H1 (cell line): ENCODE data around the gene ZNF777. TPM values are rescaled to one million over a fixed set of nuclear protein-coding genes. Genes with fewer than 3 reads are reported as not detected.

Experiments used
- CBX8 ChIP-seq: fragments of 300-800, 300-1000 bp; sonication (generic); IDR thresholded peaks from 2 replicates; pipeline ENCODE4 v1.7.1; 2016; ENCODE audit warnings: low read depth, low read length, borderline replicate concordance
- FOSL1 ChIP-seq: IDR thresholded peaks from 2 replicates; pipeline ENCODE4 v1.6.1; 2011; ENCODE audit warnings: mild to moderate bottlenecking, low read depth, low read length, moderate library complexity; ENCODE audit not compliant: insufficient read depth
- RNF2 ChIP-seq: fragments of 200-900, 300-1000 bp; sonication (generic); IDR thresholded peaks from 2 replicates; pipeline ENCODE4 v1.7.1; 2016; ENCODE audit warnings: borderline replicate concordance, low read depth, mild to moderate bottlenecking, antibody characterized with exemption, low read length; ENCODE audit not compliant: poor library complexity, severe bottlenecking; ENCODE audit errors: missing control alignments
- TEAD4 ChIP-seq: IDR thresholded peaks from 2 replicates; pipeline ENCODE4 v1.6.1; 2012; ENCODE audit warnings: low read depth, low read length, inconsistent platforms, mixed read lengths
- polyA plus RNA-seq, 7 experiments: library from polyadenylated mRNA; depleted of rRNA in 3 of 7; stranded (reverse) in 5 of 7; unstranded in 2 of 7; fragments of >200 nt in 5 of 7; fragments of 200-250 nt in 2 of 7; gene quantifications; 1 replicate in 5 of 7; 2 replicates in 1 of 7; 4 replicates in 1 of 7; pipeline versions ENCODE4 v1.2.1 to v1.2.3, GENCODE V29; 2011 to 2013; ENCODE audit warnings: missing spikeins in 2 of 7, mixed read lengths in 2 of 7
- total RNA-seq: library from RNA; stranded (reverse); fragmentation: NEBNext Ultra II Directional; extraction: Animal tissue kit (Norgen Biotek cat#: 25700); gene quantifications from 2 replicates; pipeline ENCODE4 v1.2.1, GENCODE V29; 2021
- TF ChIP-seq, protein P1 (sequence below): fragments of 300-600 bp; sonication (generic); IDR thresholded peaks from 2 replicates; pipeline ENCODE4 v1.7.1; 2012; ENCODE audit warnings: low read length, moderate library complexity, mild to moderate bottlenecking, inconsistent platforms; ENCODE audit not compliant: insufficient replicate concordance

ZNF777 gene
- total and polyA plus RNA-seq, 2 of the 8 experiments (the other 6 are each of a cell fraction or from before 2014, with no cell fraction given), result 8.0 to 10.1 TPM

DNA sequence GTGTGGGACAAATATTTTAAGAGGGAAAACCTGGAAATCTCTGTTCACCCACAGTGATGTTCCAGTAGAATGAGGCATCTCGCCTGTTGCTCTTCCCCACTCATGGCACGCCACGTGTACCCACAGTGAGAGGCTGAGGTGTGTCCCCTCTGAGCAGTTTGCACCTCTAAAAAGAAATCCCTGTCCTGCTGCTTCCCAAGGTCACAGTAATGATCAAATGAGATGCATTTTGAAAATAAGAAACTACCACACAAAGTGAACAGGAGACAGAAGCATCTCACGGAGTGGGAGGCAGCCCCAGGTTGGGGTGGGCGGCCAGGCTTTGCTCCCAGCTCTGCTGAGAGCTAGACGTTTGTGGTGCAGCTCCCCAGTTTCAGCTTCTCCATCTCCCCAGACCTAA lies 12.4 kb upstream of the ZNF777 start (continued):
- TF ChIP-seq TEAD4 (no peak), FOSL1 (no peak), RNF2 (no peak), CBX8 (no peak)
- TF ChIP-seq, protein P1, sequence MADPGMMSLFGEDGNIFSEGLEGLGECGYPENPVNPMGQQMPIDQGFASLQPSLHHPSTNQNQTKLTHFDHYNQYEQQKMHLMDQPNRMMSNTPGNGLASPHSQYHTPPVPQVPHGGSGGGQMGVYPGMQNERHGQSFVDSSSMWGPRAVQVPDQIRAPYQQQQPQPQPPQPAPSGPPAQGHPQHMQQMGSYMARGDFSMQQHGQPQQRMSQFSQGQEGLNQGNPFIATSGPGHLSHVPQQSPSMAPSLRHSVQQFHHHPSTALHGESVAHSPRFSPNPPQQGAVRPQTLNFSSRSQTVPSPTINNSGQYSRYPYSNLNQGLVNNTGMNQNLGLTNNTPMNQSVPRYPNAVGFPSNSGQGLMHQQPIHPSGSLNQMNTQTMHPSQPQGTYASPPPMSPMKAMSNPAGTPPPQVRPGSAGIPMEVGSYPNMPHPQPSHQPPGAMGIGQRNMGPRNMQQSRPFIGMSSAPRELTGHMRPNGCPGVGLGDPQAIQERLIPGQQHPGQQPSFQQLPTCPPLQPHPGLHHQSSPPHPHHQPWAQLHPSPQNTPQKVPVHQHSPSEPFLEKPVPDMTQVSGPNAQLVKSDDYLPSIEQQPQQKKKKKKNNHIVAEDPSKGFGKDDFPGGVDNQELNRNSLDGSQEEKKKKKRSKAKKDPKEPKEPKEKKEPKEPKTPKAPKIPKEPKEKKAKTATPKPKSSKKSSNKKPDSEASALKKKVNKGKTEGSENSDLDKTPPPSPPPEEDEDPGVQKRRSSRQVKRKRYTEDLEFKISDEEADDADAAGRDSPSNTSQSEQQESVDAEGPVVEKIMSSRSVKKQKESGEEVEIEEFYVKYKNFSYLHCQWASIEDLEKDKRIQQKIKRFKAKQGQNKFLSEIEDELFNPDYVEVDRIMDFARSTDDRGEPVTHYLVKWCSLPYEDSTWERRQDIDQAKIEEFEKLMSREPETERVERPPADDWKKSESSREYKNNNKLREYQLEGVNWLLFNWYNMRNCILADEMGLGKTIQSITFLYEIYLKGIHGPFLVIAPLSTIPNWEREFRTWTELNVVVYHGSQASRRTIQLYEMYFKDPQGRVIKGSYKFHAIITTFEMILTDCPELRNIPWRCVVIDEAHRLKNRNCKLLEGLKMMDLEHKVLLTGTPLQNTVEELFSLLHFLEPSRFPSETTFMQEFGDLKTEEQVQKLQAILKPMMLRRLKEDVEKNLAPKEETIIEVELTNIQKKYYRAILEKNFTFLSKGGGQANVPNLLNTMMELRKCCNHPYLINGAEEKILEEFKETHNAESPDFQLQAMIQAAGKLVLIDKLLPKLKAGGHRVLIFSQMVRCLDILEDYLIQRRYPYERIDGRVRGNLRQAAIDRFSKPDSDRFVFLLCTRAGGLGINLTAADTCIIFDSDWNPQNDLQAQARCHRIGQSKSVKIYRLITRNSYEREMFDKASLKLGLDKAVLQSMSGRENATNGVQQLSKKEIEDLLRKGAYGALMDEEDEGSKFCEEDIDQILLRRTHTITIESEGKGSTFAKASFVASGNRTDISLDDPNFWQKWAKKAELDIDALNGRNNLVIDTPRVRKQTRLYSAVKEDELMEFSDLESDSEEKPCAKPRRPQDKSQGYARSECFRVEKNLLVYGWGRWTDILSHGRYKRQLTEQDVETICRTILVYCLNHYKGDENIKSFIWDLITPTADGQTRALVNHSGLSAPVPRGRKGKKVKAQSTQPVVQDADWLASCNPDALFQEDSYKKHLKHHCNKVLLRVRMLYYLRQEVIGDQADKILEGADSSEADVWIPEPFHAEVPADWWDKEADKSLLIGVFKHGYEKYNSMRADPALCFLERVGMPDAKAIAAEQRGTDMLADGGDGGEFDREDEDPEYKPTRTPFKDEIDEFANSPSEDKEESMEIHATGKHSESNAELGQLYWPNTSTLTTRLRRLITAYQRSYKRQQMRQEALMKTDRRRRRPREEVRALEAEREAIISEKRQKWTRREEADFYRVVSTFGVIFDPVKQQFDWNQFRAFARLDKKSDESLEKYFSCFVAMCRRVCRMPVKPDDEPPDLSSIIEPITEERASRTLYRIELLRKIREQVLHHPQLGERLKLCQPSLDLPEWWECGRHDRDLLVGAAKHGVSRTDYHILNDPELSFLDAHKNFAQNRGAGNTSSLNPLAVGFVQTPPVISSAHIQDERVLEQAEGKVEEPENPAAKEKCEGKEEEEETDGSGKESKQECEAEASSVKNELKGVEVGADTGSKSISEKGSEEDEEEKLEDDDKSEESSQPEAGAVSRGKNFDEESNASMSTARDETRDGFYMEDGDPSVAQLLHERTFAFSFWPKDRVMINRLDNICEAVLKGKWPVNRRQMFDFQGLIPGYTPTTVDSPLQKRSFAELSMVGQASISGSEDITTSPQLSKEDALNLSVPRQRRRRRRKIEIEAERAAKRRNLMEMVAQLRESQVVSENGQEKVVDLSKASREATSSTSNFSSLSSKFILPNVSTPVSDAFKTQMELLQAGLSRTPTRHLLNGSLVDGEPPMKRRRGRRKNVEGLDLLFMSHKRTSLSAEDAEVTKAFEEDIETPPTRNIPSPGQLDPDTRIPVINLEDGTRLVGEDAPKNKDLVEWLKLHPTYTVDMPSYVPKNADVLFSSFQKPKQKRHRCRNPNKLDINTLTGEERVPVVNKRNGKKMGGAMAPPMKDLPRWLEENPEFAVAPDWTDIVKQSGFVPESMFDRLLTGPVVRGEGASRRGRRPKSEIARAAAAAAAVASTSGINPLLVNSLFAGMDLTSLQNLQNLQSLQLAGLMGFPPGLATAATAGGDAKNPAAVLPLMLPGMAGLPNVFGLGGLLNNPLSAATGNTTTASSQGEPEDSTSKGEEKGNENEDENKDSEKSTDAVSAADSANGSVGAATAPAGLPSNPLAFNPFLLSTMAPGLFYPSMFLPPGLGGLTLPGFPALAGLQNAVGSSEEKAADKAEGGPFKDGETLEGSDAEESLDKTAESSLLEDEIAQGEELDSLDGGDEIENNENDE, result no peak
